IgD-negative memory B cell (primary cell): ENCODE results near the gene SUGP2. TPM values are rescaled to one million over a fixed set of nuclear protein-coding genes. Genes with fewer than 3 reads are reported as not detected.

Experiments
- H3K27ac Mint-ChIP-seq, 3 donors: one replicate each; pipeline ENCODE4 v1.8.0; 2020 to 2022; ENCODE audit warnings: mild to moderate bottlenecking in 3 of 3, mixed read lengths in 3 of 3, moderate library complexity in 1 of 3
- H3K27me3 Mint-ChIP-seq: one replicate; pipeline ENCODE4 v1.8.0; 2021; ENCODE audit warnings: mixed read lengths
- H3K36me3 Mint-ChIP-seq: one replicate; pipeline ENCODE4 v1.8.0; 2020; ENCODE audit warnings: mild to moderate bottlenecking, mixed read lengths
- H3K4me1 Mint-ChIP-seq, 3 donors: one replicate each; pipeline ENCODE4 v1.8.0; 2020 to 2022; ENCODE audit warnings: mixed read lengths in 3 of 3, mild to moderate bottlenecking in 1 of 3
- H3K4me3 Mint-ChIP-seq, 4 donors: one replicate each; pipeline ENCODE4 v1.8.0; 2020 to 2022; ENCODE audit warnings: mild to moderate bottlenecking in 4 of 4, mixed read lengths in 4 of 4, moderate library complexity in 3 of 4
- H3K9me3 Mint-ChIP-seq, 3 donors: one replicate each; pipeline ENCODE4 v1.8.0; 2020 to 2021; ENCODE audit warnings: mixed read lengths in 3 of 3, mild to moderate bottlenecking in 1 of 3
- polyA plus RNA-seq: library from polyadenylated mRNA; unstranded; fragments of 300-500 nt; fragmentation: Illumina TruSeq; gene quantifications from one replicate; pipeline ENCODE4 v1.2.3, GENCODE V29; 2021

SUGP2 gene
- polyA plus RNA-seq, 1 donor from 2014 or later: 11.8 TPM

DNA sequence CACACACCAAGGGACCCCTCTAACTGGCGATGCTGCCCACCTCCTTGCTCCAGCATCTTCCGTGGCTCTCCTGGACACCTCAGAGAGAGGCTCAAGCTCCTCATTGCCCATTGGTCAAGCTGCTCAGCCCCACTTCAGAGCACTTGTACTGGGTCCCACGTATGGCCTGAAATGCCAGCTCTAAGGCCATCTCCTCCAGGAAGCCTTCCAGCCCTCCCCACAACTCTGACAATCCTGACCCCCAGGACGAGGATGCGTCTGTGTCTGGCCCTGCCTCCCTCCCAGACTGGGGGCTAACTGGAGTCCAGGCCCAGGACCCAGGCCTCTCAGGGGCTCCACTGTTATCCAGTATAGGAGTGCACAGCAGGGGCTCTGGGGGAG lies 84.4 kb downstream of the SUGP2 start:
- Mint-ChIP-seq H3K4me3 (peak overlapping the region in 2 of 4 donors; percentile 75 to 76), H3K4me1 (peaks cover 11 to 24% (median 19%) of the 10 kb centered on the region in 3 donors)

DNA sequence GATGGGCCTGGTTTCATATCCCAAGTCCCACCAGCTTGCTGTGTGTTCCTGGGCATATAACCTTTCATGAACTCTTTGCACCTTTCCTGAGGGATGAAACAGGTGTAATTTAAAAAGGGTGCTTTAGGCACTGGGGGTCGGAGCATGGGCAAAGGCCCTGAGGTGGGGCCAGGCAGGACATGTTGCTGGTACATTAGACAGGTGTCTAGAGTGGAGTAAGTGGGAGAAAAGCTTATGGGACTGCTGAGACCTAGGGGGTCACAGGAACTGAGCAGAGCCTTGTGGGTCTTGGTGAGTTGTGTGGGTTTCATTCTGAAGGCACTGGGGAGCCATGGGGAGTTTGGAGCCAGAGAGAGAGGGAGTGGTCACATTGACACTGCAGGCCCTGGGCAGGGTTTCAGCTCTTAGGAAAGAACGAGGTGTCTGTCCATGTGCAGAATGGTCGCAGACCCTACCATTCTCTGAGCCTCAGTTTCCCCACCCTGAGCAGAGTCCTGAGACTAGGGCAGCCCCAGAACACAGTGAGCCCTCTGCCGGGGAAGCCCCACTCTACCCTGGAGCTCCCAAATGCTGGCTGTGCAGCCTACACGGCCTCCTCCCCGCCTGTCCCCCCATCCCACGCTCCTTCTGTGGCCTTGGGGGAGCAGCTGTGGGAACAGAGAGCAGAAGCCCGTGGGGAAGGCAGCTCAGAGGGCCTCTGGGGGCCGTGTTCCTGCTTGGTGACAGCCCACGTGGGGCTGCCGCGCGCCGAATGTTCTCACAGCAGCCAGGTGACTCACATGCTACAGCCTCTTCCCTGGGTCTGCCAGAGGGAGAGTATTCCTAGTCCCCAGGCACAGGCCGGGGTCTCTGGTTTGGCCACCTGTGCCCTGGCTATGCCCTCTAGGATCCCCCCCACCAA lies 85.0 kb downstream of the SUGP2 start:
- Mint-ChIP-seq H3K27ac (peak overlapping the region in 1 of 3 donors; percentile 46), H3K4me1 (peaks cover 11 to 24% (median 19%) of the 10 kb centered on the region in 3 donors), H3K4me3 (peak overlapping the region in 1 of 4 donors; percentile 63), H3K36me3 (peaks cover 2% of the 10 kb centered on the region), H3K27me3 (peaks cover 5% of the 10 kb centered on the region), H3K9me3 (peaks cover 0 to 2% (median 0%) of the 10 kb centered on the region in 3 donors)

More for the DNA sequence above, 84.4 kb downstream of the SUGP2 start:
- H3K27ac Mint-ChIP-seq: peak overlapping the region in 2 of 3 donors; percentile 4 to 63
- H3K36me3 Mint-ChIP-seq: peaks cover 2% of the 10 kb centered on the region
- H3K9me3 Mint-ChIP-seq: peaks cover 0 to 2% (median 0%) of the 10 kb centered on the region in 3 donors
- peaks cover 5% of the 10 kb centered on the region for H3K27me3 Mint-ChIP-seq

- Mint-ChIP-seq H3K36me3 (peaks cover 2% of the 10 kb centered on the region), H3K27me3 (peaks cover 10% of the 10 kb centered on the region), H3K4me1 (peaks cover 14 to 29% (median 25%) of the 10 kb centered on the region in 3 donors), H3K9me3 (peaks cover 0 to 2% (median 0%) of the 10 kb centered on the region in 3 donors), H3K27ac (peak overlapping the region in 2 of 3 donors; percentile 86 to 93), H3K4me3 (peak overlapping the region; percentile 70 to 85 (median 76))
Observed at GRCh38 chr19:18946918-18947317, 86.4 kb downstream of the SUGP2 start.

DNA sequence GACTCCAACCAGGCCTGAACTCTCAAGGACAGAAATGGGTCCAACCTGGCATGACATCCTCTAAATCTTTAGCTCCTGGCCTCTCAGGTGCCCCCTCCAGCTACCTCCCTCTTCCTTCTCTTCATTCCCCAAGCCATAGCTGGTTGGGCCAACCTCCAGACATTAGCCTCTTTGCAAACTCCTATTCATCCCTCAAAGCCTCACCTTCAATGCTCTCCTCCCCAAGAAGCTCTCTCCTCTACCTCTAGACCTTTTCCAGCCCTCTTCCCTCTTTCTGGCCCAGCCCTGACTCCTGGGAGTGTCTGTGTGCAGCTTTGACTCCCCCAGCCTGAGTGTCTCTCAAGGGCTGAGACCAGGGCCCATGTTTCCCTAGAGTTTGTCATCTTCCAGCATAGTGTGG lies 87.0 kb downstream of the SUGP2 start:
- Mint-ChIP-seq H3K9me3 (no peaks in the 10 kb centered on the region), H3K27ac (peak overlapping the region in 1 of 3 donors; percentile 93), H3K27me3 (peaks cover 9% of the 10 kb centered on the region), H3K4me1 (peaks cover 14 to 32% (median 25%) of the 10 kb centered on the region in 3 donors), H3K36me3 (no peaks in the 10 kb centered on the region), H3K4me3 (peak overlapping the region in 3 of 4 donors; percentile 76 to 85 (median 77))

DNA sequence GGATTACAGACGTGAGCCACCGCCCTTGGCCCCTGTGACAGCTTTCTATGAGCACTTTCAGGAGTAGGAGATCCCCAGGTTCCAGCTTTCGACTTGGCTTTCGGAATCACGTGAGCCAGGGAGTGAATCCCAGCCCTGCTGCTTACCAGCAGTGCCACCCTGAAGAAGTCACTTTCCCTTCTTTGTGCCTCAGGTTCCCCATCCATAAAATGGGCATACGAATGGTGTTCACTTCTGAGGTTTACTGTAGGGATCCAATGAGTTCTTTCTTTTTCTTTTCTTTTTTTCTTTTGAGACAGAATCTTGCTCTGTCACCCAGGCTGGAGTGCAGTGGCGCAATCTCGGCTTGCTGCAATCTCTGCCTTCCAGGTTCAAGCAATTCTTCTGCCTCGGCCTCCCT lies 88.0 kb downstream of the SUGP2 start:
- H3K4me1 Mint-ChIP-seq: peaks cover 14 to 32% (median 25%) of the 10 kb centered on the region in 3 donors
- H3K9me3 Mint-ChIP-seq: no peaks in the 10 kb centered on the region
- H3K27ac Mint-ChIP-seq: no peak overlapping the region
- H3K27me3 Mint-ChIP-seq: peaks cover 12% of the 10 kb centered on the region
- peak overlapping the region in 2 of 4 donors; percentile 12 to 63 for H3K4me3 Mint-ChIP-seq
- no peaks in the 10 kb centered on the region for H3K36me3 Mint-ChIP-seq

- Mint-ChIP-seq H3K27me3 (peaks cover 13% of the 10 kb centered on the region), H3K36me3 (no peaks in the 10 kb centered on the region), H3K4me3 (peak overlapping the region in 2 of 4 donors; percentile 41 to 60), H3K9me3 (no peaks in the 10 kb centered on the region), H3K4me1 (peaks cover 14 to 31% (median 29%) of the 10 kb centered on the region in 3 donors), H3K27ac (peak overlapping the region in 2 of 3 donors; percentile 64 to 71)
Observed at GRCh38 chr19:18943465-18943864, 89.9 kb downstream of the SUGP2 start.

- no peaks in the 10 kb centered on the region for H3K9me3 Mint-ChIP-seq
- H3K4me3 Mint-ChIP-seq: peak overlapping the region in 3 of 4 donors; percentile 40 to 83 (median 79)
- H3K27ac Mint-ChIP-seq: peak overlapping the region; percentile 48 to 86 (median 78)
- peaks cover 14 to 27% (median 26%) of the 10 kb centered on the region in 3 donors for H3K4me1 Mint-ChIP-seq
- peaks cover 13% of the 10 kb centered on the region for H3K27me3 Mint-ChIP-seq
- no peaks in the 10 kb centered on the region for H3K36me3 Mint-ChIP-seq
Observed at GRCh38 chr19:18942692-18943091, 90.6 kb downstream of the SUGP2 start.

DNA sequence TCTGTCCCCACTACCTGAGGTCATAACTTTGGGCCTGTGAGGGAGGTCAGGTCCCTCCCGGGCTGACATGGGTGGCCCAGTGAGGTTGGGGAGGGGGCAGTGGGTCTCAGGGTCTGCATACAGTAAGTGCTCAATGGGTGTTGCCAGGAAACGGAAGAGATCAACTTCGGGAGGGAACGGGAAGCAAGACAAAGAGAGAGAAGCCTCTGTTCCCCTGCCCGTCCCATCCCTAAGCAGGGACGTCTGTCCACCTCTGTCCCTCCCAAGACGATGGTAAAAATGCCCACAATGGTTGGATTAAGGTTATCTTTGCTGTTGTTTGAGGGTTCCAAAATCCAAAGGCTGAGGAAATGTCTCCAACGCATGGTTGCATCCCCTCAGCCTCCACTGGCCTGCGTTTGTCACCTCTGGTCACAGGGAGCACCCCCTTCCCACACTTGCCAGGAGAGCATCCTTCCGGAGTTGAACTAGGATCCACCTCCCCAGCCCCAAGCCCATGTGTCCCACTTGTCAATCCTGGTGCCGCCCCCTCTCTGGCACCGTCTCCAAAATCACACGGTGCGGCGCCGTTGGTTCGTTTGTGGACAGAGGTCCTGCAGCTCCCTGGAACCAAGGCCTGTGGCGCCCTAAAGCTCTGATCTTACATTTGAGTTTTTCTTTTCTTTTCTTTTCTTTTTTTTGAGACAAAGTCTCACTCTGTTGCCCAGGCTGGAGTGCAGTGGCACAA lies 91.5 kb downstream of the SUGP2 start:
- Mint-ChIP-seq H3K9me3 (no peaks in the 10 kb centered on the region), H3K27me3 (peaks cover 13% of the 10 kb centered on the region), H3K36me3 (no peaks in the 10 kb centered on the region), H3K4me3 (peak overlapping the region; percentile 40 to 63 (median 61)), H3K4me1 (peaks cover 10 to 23% (median 22%) of the 10 kb centered on the region in 3 donors), H3K27ac (peak overlapping the region in 2 of 3 donors; percentile 48 to 86)

Other genes starting within 250 kb of the SUGP2 start
- gene COMP, start 242.2 kb downstream of the SUGP2 start, polyA plus RNA-seq: not detected
- gene UPF1, start 201.6 kb downstream of the SUGP2 start, polyA plus RNA-seq: 14.6 TPM
- not detected for gene CERS1, start 137.4 kb downstream of the SUGP2 start, polyA plus RNA-seq
- gene COPE, start 114.1 kb downstream of the SUGP2 start, polyA plus RNA-seq: 295 TPM
- 30.2 TPM for gene DDX49, start 113.8 kb downstream of the SUGP2 start, polyA plus RNA-seq
- gene HOMER3, start 92.3 kb downstream of the SUGP2 start, polyA plus RNA-seq: 25.2 TPM
- 27.9 TPM for gene ARMC6, start 86 bp upstream of the SUGP2 start, polyA plus RNA-seq
- gene SLC25A42, start 30.5 kb upstream of the SUGP2 start, polyA plus RNA-seq: 35.9 TPM
- 18.5 TPM for gene TMEM161A, start 105.0 kb upstream of the SUGP2 start, polyA plus RNA-seq
- 1.8 TPM for gene MEF2B, start 136.7 kb upstream of the SUGP2 start, polyA plus RNA-seq
- 21.6 TPM for gene BORCS8, start 158.6 kb upstream of the SUGP2 start, polyA plus RNA-seq
- gene RFXANK, start 158.7 kb upstream of the SUGP2 start, polyA plus RNA-seq: 91.4 TPM
- gene NR2C2AP, start 169.9 kb upstream of the SUGP2 start, polyA plus RNA-seq: 37.6 TPM
- gene NCAN, start 178.4 kb upstream of the SUGP2 start, polyA plus RNA-seq: not detected
- not detected for gene TM6SF2, start 239.8 kb upstream of the SUGP2 start, polyA plus RNA-seq